GM19035 (cell line): ENCODE data around the gene ETS1.
A peak's percentile ranks its signal among the peaks of the same experiment; 100 is the strongest.

Experiments
- ATAC-seq: cut with Tn5 transposase; IDR thresholded peaks from one replicate; pipeline ENCODE4 v1.9.1; 2021; ENCODE audit not compliant: unreplicated experiment

The ETS1 gene

GRCh38 chr11:128505449-128506065 lies 81.8 kb downstream of the ETS1 start:
- no peak for ATAC-seq

- no peak for ATAC-seq
Measured at GRCh38 chr11:128504486-128504885, 82.9 kb downstream of the ETS1 start.

- ATAC-seq = no peak
Measured at GRCh38 chr11:128503245-128503991, 83.9 kb downstream of the ETS1 start.

- ATAC-seq = no peak
Measured at GRCh38 chr11:128502726-128503125, 84.6 kb downstream of the ETS1 start.

GRCh38 chr11:128501632-128502549 lies 85.5 kb downstream of the ETS1 start:
- ATAC-seq = no peak

- ATAC-seq = no peak
Measured at GRCh38 chr11:128501008-128501407, 86.3 kb downstream of the ETS1 start.

GRCh38 chr11:128500493-128500892 lies 86.9 kb downstream of the ETS1 start:
- ATAC-seq = no peak

- no peak for ATAC-seq
Measured at GRCh38 chr11:128499613-128500253, 87.6 kb downstream of the ETS1 start.

GRCh38 chr11:128498721-128499245 lies 88.6 kb downstream of the ETS1 start:
- ATAC-seq = no peak

GRCh38 chr11:128497776-128498095 lies 89.6 kb downstream of the ETS1 start:
- no peak for ATAC-seq

- peak; percentile 59 for ATAC-seq
Measured at GRCh38 chr11:128497061-128497775, 90.1 kb downstream of the ETS1 start.

GRCh38 chr11:128496692-128497060 lies 90.7 kb downstream of the ETS1 start:
- peak; percentile 27 for ATAC-seq

GRCh38 chr11:128496249-128496648 lies 91.1 kb downstream of the ETS1 start:
- no peak for ATAC-seq

GRCh38 chr11:128494418-128495332 lies 92.7 kb downstream of the ETS1 start:
- ATAC-seq = no peak

- no peak for ATAC-seq
Measured at GRCh38 chr11:128493570-128493965, 93.8 kb downstream of the ETS1 start.

- ATAC-seq = no peak
Measured at GRCh38 chr11:128492903-128493569, 94.3 kb downstream of the ETS1 start.

GRCh38 chr11:128492461-128492860 lies 94.9 kb downstream of the ETS1 start:
- ATAC-seq = no peak

GRCh38 chr11:128491195-128491936 lies 96.0 kb downstream of the ETS1 start:
- no peak for ATAC-seq
